ENCODE measurements around the gene TGFBR2. TPM values are rescaled to one million over a fixed set of nuclear protein-coding genes. Genes with fewer than 3 reads are reported as not detected.

The TGFBR2 gene
- total and polyA plus RNA-seq, 2 of the 13 experiments (the other 11 are each of a cell fraction or from before 2014, with no cell fraction given) = 82.2 to 187 TPM

- TF ChIP-seq FOSL2 (CRISPR knock-in tag; IDR thresholded peaks at IDR 0.05) = peak; percentile 60
- TF ChIP-seq SUZ12 (IDR thresholded peaks at IDR 0.05; ENCODE audit: low read depth, low read length) = no peak
- peak; percentile 72 for TF ChIP-seq HNF1A (IDR thresholded peaks at IDR 0.05; ENCODE audit: low read depth)
- peak; percentile 81; the same call in 1 of the 2 replicates for TF ChIP-seq HNF1A (CRISPR knock-in tag; IDR thresholded peaks at IDR 0.05; ENCODE audit: borderline replicate concordance)
- TF ChIP-seq HOMEZ (CRISPR knock-in tag; IDR thresholded peaks at IDR 0.05; ENCODE audit: low read depth) = peak; percentile 16; the same call in 1 of the 2 replicates
- no peak for TF ChIP-seq ZNF263 (CRISPR knock-in tag; IDR thresholded peaks at IDR 0.05)
- TF ChIP-seq SALL1 (CRISPR knock-in tag; IDR thresholded peaks at IDR 0.05) = peak; percentile 13
- peak; percentile 43; the same call in 1 of the 2 replicates for TF ChIP-seq GATAD2A (CRISPR knock-in tag; IDR thresholded peaks at IDR 0.05)
- peak; percentile 81 for TF ChIP-seq RARA (CRISPR knock-in tag; IDR thresholded peaks at IDR 0.05)
- TF ChIP-seq AHDC1 (CRISPR knock-in tag; IDR thresholded peaks at IDR 0.05; ENCODE audit: borderline replicate concordance) = 0 out of 2 replicates have a peak, but pooled peaks have one; percentile 16
- peak; percentile 54; the same call in 1 of the 2 replicates for TF ChIP-seq TGIF2 (CRISPR knock-in tag; IDR thresholded peaks at IDR 0.05)
- TF ChIP-seq ARID5B (CRISPR knock-in tag; IDR thresholded peaks at IDR 0.05) = peak; percentile 5; the same call in 1 of the 2 replicates
- TF ChIP-seq ZNF709 (CRISPR knock-in tag; IDR thresholded peaks at IDR 0.05) = no peak
- no peak for TF ChIP-seq ZNF337 (CRISPR knock-in tag; IDR thresholded peaks at IDR 0.05; ENCODE audit: borderline replicate concordance, low read depth)
Measured at GRCh38 chr3:30578479-30578878, 27.9 kb upstream of the TGFBR2 start (continued).

Measured in HepG2 (cell line).